GM12878 (cell line): Measurements from ENCODE around the gene TGFB3. TPM values are rescaled to one million over a fixed set of nuclear protein-coding genes. Genes with fewer than 3 reads are reported as not detected.

Experiments
- BRCA1 ChIP-seq: IDR thresholded peaks from 2 replicates; pipeline ENCODE4 v1.6.1; 2011; ENCODE audit warnings: low read depth, low read length, improper control_type of control experiment
- CEBPZ ChIP-seq: fragments of 150-350 bp; IDR thresholded peaks from 2 replicates; pipeline ENCODE4 v1.6.1; 2016; ENCODE audit warnings: low read depth, low read length
- CHD2 ChIP-seq: IDR thresholded peaks from 2 replicates; pipeline ENCODE4 v1.6.1; 2011; ENCODE audit warnings: low read depth, low read length, improper control_type of control experiment, borderline replicate concordance
- EED ChIP-seq: sonication (generic); IDR thresholded peaks from 2 replicates; pipeline ENCODE4 v1.6.1; 2016; ENCODE audit warnings: antibody characterized with exemption, low read depth
- GATAD2B ChIP-seq: fragments of 450-650 bp; conservative IDR thresholded peaks from 2 replicates; pipeline ENCODE4 v1.6.1; 2017; ENCODE audit warnings: low read depth, mild to moderate bottlenecking, moderate library complexity
- HDGF ChIP-seq: fragments of 450-650 bp; IDR thresholded peaks from 2 replicates; pipeline ENCODE4 v1.6.1; 2016; ENCODE audit warnings: antibody characterized with exemption
- KDM1A ChIP-seq: fragments of 200-600 bp; sonication (generic); IDR thresholded peaks from 2 replicates; pipeline ENCODE4 v1.6.1; 2016; ENCODE audit warnings: borderline replicate concordance
- MTA2 ChIP-seq: fragments of 450-650 bp; IDR thresholded peaks from 2 replicates; pipeline ENCODE4 v1.6.1; 2016; ENCODE audit warnings: low read depth, mild to moderate bottlenecking, moderate library complexity
- SREBF2 ChIP-seq: IDR thresholded peaks from 2 replicates; pipeline ENCODE4 v1.6.1; 2012; ENCODE audit warnings: mild to moderate bottlenecking, low read length
- TCF7 ChIP-seq: IDR thresholded peaks from 2 replicates; pipeline ENCODE4 v1.6.1; 2014; ENCODE audit warnings: antibody characterized with exemption, borderline replicate concordance
- YBX1 ChIP-seq: fragments of 450-650 bp; IDR thresholded peaks from 2 replicates; pipeline ENCODE4 v1.6.1; 2016; ENCODE audit warnings: antibody characterized with exemption
- ZNF24 ChIP-seq: fragments of 450-650 bp; IDR thresholded peaks from 2 replicates; pipeline ENCODE4 v1.6.1; 2017; ENCODE audit warnings: antibody characterized with exemption, mild to moderate bottlenecking
- ZNF384 ChIP-seq: IDR thresholded peaks from 2 replicates; pipeline ENCODE4 v1.6.1; 2012; ENCODE audit warnings: low read depth, mild to moderate bottlenecking, low read length, improper control_type of control experiment, borderline replicate concordance
- polyA plus RNA-seq, 11 experiments: library from polyadenylated mRNA; depleted of rRNA in 4 of 11; unstranded in 6 of 11; stranded (reverse) in 5 of 11; fragments of >200 nt; fragmentation: Nextera tagmentation in 4 of 11; fragmentation: Illumina TruSeq in 1 of 11; extraction: Ambion mirVana in 4 of 11; extraction: Trizol in 1 of 11; gene quantifications; 1 replicate in 1 of 11; 2 replicates in 10 of 11; pipeline versions ENCODE4 v1.2.1 to v1.2.3, GENCODE V29; 2011 to 2016; ENCODE audit warnings: inconsistent platforms in 2 of 11, missing spikeins in 2 of 11, low read depth in 1 of 11
- total RNA-seq, 4 experiments: library from RNA; depleted of rRNA in 3 of 4; stranded (reverse); fragments of >200 nt in 3 of 4; fragmentation: Illumina TruSeq in 1 of 4; extraction: Trizol in 1 of 4; gene quantifications; 2 replicates each; pipeline versions ENCODE4 v1.2.1 to v1.2.3, GENCODE V29; 2013 to 2021
- TF ChIP-seq, protein P1 (sequence below): IDR thresholded peaks from 2 replicates; pipeline ENCODE4 v1.6.1; 2012; ENCODE audit warnings: improper control_type of control experiment, low read depth, low read length; ENCODE audit not compliant: insufficient replicate concordance
- TF ChIP-seq, protein P2 (sequence below): fragments of 450-650 bp; IDR thresholded peaks from 2 replicates; pipeline ENCODE4 v1.6.1; 2017; ENCODE audit warnings: mild to moderate bottlenecking
- TF ChIP-seq, protein P3 (sequence below): fragments of 450-650 bp; IDR thresholded peaks from 2 replicates; pipeline ENCODE4 v1.6.1; 2017; ENCODE audit warnings: low read depth, mild to moderate bottlenecking, moderate library complexity

TGFB3 gene
- total and polyA plus RNA-seq, 10 of the 15 experiments (the other 5 are each of a cell fraction or from before 2014, with no cell fraction given): 0.27 to 2.6 (median 0.82) TPM

DNA sequence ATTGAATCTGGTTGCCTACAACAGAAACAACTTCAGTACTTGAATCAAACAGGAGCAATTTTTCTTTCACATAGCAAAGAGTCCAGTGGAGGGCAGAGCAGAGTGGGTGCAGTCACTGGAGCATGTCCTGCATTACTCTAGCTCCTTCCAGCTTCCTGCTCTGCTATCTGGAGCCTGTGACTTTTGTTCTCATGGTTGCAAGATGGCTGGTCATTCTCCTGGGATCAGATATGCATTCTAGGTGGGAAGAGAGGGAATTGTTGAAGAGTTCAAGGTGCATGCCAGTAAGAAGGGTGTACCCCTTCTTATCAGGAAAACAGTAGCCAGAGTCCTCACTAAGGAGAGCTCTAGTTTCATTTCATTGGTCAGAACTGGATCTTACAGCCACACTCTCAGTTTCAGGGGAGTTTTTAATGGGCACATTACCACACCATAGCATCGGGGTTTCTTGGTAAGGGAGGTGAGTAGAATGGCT is 11.8 kb upstream of the TGFB3 start (continued):
- TF ChIP-seq BRCA1 (no peak), YBX1 (no peak), TCF7 (no peak), CHD2 (no peak), HDGF (no peak), KDM1A (no peak), ZNF384 (no peak), EED (peak; percentile 59), ZNF24 (no peak), SREBF2 (no peak), GATAD2B (no peak), CEBPZ (no peak), MTA2 (peak; percentile 25; the same call in 1 of the 2 replicates)
- TF ChIP-seq, protein P1, sequence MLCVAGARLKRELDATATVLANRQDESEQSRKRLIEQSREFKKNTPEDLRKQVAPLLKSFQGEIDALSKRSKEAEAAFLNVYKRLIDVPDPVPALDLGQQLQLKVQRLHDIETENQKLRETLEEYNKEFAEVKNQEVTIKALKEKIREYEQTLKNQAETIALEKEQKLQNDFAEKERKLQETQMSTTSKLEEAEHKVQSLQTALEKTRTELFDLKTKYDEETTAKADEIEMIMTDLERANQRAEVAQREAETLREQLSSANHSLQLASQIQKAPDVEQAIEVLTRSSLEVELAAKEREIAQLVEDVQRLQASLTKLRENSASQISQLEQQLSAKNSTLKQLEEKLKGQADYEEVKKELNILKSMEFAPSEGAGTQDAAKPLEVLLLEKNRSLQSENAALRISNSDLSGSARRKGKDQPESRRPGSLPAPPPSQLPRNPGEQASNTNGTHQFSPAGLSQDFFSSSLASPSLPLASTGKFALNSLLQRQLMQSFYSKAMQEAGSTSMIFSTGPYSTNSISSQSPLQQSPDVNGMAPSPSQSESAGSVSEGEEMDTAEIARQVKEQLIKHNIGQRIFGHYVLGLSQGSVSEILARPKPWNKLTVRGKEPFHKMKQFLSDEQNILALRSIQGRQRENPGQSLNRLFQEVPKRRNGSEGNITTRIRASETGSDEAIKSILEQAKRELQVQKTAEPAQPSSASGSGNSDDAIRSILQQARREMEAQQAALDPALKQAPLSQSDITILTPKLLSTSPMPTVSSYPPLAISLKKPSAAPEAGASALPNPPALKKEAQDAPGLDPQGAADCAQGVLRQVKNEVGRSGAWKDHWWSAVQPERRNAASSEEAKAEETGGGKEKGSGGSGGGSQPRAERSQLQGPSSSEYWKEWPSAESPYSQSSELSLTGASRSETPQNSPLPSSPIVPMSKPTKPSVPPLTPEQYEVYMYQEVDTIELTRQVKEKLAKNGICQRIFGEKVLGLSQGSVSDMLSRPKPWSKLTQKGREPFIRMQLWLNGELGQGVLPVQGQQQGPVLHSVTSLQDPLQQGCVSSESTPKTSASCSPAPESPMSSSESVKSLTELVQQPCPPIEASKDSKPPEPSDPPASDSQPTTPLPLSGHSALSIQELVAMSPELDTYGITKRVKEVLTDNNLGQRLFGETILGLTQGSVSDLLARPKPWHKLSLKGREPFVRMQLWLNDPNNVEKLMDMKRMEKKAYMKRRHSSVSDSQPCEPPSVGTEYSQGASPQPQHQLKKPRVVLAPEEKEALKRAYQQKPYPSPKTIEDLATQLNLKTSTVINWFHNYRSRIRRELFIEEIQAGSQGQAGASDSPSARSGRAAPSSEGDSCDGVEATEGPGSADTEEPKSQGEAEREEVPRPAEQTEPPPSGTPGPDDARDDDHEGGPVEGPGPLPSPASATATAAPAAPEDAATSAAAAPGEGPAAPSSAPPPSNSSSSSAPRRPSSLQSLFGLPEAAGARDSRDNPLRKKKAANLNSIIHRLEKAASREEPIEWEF: no peak
- TF ChIP-seq, protein P2, sequence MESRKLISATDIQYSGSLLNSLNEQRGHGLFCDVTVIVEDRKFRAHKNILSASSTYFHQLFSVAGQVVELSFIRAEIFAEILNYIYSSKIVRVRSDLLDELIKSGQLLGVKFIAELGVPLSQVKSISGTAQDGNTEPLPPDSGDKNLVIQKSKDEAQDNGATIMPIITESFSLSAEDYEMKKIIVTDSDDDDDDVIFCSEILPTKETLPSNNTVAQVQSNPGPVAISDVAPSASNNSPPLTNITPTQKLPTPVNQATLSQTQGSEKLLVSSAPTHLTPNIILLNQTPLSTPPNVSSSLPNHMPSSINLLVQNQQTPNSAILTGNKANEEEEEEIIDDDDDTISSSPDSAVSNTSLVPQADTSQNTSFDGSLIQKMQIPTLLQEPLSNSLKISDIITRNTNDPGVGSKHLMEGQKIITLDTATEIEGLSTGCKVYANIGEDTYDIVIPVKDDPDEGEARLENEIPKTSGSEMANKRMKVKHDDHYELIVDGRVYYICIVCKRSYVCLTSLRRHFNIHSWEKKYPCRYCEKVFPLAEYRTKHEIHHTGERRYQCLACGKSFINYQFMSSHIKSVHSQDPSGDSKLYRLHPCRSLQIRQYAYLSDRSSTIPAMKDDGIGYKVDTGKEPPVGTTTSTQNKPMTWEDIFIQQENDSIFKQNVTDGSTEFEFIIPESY: no peak
- TF ChIP-seq, protein P3, sequence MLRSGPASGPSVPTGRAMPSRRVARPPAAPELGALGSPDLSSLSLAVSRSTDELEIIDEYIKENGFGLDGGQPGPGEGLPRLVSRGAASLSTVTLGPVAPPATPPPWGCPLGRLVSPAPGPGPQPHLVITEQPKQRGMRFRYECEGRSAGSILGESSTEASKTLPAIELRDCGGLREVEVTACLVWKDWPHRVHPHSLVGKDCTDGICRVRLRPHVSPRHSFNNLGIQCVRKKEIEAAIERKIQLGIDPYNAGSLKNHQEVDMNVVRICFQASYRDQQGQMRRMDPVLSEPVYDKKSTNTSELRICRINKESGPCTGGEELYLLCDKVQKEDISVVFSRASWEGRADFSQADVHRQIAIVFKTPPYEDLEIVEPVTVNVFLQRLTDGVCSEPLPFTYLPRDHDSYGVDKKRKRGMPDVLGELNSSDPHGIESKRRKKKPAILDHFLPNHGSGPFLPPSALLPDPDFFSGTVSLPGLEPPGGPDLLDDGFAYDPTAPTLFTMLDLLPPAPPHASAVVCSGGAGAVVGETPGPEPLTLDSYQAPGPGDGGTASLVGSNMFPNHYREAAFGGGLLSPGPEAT: peak; percentile 32; the same call in 1 of the 2 replicates
